NT2/D1 (cell line): ENCODE results near the gene RASSF7.

ENCODE experiments used
- SUZ12 ChIP-seq: IDR thresholded peaks from 2 replicates; pipeline ENCODE4 v1.6.1; 2011; ENCODE audit not compliant: insufficient read length, insufficient read depth; ENCODE audit errors: extremely low read depth
- YY1 ChIP-seq: IDR thresholded peaks from 2 replicates; pipeline ENCODE4 v1.6.1; 2011; ENCODE audit not compliant: insufficient read length, insufficient read depth
- ZNF274 ChIP-seq: IDR thresholded peaks from 2 replicates; pipeline ENCODE4 v1.6.1; 2011; ENCODE audit warnings: mild to moderate bottlenecking, low read depth, low read length

DNA sequence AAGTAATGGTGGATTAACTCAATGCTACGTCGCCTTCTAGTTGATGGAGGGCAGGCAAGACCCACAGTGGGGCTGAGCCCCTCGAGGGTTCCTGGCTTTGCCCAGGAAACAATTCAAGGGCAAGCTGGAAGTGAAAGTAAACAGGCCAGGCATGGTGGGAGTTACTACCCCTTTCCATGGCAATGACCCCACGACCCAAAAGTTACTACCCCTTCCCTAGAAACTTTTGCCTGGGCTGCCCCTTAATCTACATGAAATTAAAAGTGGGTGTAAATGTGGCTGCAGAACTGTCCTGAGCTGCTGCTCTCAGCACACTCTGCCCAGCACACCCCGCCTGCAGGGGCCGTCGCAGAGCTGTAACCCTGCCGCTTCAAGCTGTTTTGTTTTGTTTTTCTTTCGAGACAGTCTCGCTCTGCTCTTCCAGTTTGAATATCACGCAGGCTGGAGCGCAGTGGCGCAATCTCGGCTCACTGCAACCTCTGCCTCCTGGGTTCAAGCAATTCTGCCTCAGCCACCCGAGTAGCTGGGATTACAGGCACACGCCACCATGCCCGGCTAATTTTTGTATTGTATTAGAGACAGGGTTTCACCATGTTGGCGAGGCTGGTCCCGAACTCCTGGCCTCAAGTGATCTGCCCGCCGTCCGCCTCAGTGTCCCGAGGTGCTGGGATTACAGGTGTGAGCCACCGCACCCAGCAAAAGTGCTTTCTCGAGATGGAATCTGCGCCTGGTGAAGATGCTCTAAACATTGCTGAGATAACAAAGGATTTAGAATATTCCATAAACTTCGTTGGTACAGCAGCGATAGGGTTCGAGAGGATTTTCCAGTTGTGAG, 47.8 kb upstream of the RASSF7 start:
- TF ChIP-seq YY1 (no peak), ZNF274 (no peak), SUZ12 (no peak)
